GM21360 (cell line): Measurements from ENCODE around the gene PPA1.
"Not testable (repeated sequence)": the region's sequence is repeated elsewhere in the genome, so short reads cannot be mapped to it uniquely, and the experiment has no call there.

Source experiments
- ATAC-seq: cut with Tn5 transposase; IDR thresholded peaks from one replicate; pipeline ENCODE4 v1.9.1; 2021; ENCODE audit warnings: mild to moderate bottlenecking, moderate library complexity; ENCODE audit not compliant: unreplicated experiment

The PPA1 gene

DNA sequence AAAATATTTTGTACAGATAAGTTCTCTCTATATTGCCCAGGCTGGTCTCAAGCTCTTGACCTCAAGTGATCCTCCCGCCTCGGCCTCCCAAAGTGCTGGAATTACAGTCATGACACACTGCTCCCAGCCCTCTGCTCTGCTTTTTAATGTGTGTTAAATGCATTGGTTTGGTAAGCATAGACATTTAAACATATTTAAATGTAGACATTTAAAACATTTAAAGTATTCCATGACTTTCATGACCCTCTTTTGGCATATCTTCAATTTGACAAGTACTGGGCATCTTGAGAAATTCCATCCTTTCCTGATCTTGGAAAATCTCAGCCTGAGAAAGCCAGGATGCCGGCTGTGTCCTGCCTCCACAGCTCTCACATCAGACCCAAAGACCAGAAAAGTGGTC, 57.7 kb downstream of the PPA1 start:
- no peak for ATAC-seq

DNA sequence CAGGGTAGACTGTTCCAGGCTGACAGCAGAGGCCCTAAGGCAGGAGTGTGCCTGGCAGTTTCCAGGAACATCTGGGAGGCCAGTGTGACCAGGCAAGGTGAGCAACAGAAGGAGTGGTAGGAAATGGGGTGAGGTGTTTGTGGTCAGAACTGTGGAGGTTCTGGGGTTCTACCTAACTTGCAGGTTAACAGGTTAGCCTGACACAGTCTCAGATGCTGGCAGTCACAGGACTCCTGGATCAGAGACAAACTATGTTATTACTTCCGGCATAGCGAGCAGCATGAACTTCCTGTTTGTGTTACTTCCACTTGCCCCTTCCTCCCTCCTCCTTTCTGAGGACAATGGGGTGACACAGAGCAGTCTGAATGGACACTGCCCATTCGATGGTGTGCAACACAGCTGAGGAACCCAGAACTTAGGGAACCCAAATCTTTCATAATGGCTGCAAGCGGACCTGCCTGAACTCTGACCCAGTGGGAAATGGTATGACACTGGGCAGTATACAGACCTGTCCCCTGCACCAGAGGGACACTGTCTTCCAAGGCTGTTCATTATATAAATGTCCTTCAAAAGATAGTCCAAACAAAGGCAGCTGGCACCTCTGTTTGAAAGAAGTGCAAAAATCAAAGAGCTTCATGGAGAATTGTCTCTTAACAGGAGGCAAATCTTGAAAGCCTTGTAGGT, 59.0 kb downstream of the PPA1 start:
- no peak for ATAC-seq

DNA sequence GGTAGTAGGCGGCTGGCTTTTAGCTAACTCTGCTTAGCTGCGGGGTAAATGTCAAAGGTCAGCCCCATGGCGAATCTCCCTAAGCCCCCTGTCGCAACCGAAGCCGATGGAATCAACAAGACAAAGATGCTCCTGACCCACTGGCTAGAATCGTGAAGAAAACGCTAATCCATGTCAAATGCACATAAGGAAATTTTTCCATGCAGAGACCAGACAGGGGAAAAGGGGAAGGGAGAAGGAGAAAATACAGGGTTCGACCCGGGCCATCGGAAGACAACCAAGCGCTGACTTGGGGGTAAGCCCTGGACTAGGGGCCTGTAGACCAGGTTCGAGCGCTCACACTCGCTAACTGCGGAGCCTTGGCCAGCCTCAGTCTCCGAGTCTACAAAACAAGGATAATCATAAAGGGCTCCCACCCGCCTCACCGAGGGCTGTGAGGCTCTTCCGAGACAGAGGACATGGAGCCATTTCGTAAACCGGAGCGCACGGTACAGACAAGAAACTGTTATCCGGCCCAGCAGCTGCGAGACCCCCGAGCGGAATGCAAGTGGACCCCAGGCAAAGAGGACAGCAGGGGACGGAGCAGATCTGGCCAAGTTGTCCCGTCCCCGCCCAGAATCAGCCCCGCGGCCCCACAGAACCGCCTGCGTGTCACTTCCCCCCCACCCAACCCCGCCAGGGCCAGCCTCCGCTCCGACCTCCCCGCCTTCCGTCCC, 63.4 kb downstream of the PPA1 start:
- ATAC-seq: peak; percentile 2

DNA sequence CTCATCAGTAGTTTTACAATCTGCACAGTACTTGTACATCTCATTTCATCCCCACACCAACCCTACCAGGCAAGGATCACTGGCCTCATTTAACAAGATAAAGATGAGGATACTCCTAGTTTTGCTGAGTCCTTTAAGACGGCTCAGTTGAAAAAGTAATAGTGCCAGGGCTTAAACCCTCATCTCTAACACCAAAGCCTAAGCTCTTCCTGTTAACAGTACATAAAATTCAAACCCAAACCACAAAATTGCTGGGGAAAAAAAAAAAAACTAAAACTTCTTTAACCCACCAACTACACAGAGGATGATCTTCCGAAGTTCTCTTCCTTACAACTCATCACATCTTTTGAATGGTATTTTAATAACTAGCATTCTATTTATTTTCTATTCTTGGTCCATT, 64.2 kb downstream of the PPA1 start:
- ATAC-seq: no peak

DNA sequence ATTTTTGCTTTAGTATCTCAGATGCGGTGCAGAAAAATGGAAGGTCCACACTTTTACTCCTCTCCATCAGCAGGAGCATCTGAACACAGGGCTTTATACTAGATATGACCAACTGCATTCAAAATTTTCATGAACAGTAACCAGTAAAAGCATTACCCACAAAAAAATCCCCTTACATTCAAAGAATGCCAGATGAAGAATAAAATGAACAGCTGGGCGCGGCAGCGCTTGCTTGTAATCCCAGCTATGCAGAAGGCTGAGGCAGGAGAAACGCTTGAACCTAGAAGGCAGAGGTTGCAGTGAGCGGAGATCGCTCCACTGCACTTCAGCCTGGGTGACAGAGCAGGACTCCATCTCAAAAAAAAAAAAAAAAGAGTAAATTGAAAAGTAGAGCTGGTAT, 66.0 kb downstream of the PPA1 start:
- no peak for ATAC-seq

DNA sequence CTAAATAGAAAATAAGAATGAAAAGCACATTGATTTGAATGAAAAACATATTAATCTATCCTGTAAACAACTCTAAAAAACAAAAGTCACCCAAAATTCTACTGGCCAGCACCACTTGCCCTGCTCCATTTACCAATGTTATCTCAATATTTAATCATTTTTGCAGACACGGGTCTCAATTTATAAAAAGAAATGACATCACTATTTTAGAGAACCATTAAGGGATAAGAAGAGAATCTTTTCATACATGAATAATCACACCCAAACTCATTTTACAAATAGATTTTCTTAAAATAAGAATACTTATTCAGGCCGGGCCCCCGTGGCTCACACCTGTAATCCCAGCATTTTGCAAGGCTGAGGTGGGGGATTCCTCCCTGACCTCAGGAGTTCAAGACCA, 66.8 kb downstream of the PPA1 start:
- ATAC-seq: no peak

DNA sequence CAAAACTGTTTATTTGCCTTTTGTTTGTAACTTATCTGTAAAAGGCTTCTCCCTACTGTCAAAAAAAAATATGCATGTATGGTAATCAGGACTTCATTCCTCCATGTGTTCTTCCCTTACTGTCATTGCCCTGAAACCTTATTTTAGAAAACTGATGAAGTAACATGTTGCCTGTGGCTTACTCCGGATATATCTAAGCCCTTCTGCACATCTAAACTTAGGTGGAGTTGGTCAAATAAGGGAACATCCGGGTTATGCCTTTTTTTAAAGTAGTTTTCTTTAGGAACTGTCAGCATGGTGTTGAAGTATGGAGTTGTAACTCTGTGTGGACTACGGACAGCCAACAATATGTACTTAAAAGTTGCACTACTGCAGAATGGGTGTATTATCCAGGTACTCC, 69.1 kb downstream of the PPA1 start:
- no peak for ATAC-seq

DNA sequence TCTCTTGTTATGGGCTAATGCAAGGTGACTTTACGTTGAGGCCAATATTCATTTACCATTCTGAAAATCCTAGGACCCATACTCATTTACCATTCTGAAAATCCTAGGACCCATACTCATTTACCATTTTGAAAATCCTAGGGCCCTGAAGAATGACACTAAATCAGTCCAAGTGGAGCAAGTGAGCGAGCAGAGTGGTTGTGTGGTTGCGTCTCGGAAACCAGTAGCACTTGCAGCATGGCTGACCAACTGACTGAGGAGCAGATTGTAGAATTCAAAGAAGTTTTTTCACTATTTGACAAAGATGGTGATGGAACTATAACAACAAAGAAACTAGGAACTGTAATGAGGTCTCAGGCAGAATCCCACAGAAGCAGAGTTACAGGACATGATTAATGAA, 69.8 kb downstream of the PPA1 start:
- ATAC-seq: no peak

DNA sequence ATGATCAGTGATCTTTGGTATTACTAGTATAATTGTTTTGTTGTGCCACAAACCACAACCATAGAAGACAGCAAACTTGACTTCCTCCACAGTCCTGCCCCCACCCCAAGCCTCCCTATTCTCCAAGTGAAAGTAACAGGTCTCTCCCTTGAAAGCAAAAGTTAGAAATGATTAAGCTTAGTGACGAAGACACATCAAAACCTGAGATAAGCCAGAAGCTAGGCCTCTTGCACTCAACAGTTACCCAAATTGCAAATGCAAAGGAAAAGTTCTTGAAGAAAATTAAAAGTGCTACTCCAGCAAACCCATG, 70.4 kb downstream of the PPA1 start:
- peak; percentile 76 for ATAC-seq

DNA sequence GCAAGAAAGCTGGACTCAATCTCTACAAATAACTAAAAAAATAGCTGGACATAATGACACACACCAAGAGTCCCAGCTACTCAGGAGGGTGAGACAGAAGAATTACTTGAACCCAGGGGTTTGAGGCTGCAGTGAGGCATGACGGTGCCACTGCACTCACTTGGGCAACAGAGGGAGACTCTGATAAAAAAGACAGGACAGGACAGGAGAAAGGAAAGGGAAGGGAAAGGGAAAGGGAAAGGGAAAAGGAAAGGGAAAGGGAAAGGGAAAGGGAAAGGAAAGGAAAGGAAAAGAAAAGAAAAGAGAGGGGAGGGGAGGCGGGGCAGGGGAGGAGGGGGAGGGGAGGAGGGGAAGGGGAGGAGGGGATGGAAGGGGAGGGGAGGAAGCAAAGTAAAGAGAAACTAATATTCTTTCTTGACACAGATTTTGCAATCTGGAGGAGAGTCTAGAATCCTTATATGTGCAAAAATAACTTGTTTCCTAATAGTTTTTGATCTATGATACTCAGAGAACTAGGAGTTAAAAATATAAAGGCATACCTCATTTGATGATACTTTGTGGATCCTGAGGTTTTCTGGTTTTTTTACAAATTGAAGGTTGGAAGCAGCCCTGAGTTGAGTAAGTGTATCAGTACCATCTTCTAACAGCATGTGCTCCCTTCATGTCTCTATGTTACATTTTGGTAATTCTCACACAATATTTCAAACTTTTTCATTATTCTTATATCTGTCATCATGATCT, 70.9 kb downstream of the PPA1 start:
- peak; percentile 12 for ATAC-seq

DNA sequence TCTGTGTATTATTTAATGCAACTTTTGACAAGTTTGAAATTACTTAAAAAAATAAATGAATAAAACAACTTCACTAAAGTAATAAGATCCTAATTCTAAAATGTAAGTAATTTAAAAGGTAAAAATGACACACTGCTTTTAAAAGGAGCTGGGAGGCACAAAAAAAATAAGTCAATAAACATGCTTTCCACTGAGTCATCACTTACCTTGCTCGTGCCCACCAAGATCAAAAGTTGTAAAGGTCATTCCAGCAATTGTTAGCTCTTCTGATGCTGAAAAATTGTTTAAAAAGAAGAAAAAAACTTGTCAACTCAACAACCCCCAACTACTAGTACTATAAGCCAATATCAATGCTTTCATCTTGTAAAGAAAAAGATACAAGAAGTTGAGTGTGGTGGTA, 72.4 kb downstream of the PPA1 start:
- no peak for ATAC-seq

DNA sequence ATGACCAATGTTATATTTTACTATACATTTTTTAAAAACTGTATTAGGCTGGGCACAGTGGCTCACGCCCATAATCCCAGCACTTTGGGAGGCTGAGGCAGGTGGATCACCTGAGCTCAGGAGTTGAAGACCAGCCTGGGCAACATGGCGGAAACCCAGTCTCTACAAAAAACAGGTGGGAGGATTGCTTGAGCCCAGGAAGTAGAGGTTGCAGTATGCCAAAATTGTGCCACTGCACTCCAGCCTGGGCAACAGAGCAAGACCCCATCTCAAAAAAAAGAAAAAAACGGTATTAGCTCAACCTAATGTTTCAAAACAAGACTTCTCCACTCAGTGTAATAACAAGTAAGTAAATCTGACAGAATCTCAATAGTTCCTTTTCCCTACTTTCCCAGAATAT, 73.9 kb downstream of the PPA1 start:
- not testable (repeated sequence) for ATAC-seq

DNA sequence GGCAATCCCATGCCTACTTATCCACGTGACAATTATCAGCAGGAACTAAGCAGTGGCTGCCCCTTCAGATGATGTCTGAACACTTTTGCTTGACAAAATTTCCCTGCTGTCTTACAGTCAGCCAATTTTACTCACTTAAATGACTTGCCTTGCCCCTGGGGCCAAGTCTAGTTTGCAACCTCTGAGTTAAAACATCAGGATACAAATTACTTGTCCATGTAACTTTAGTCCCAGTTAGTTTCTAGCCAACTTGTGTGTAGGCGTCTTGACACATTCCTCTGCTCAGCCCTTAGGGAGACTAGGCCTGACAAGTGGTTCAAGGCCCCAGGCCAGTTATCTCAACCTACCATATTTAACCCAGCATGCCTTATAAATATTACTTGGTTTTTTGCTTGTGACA, 75.1 kb downstream of the PPA1 start:
- no peak for ATAC-seq

DNA sequence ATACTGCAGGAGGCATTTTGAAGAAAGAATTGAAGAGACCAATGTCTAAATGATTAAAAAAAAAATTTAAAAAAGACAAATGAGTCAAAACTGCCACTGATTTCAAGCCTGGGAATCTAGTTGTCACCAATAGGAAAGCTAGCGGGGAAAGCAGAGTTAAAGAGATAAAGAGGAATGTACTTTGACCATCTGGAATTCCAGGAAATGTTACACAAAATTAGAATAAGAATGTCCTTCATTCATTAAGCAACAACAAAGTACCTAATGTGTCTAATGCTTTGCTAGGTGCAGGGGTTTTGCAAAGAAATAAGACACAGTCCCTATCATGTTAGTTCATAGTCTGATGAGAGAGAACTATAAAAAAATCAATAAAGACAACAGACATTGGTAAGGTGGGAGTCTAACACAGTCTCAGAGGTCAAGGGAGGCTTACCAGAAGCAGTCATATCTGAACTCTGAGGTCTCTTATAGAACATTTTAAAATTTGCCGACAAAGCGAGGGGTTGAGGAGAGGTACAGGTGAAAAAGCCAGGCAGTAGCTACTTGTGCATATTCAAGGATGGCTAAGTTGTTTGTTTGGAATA, 77.9 kb downstream of the PPA1 start:
- no peak for ATAC-seq
